Endothelial cell of umbilical vein (primary cell): ENCODE results near the gene HECW1. TPM values are rescaled to one million over a fixed set of nuclear protein-coding genes. Genes with fewer than 3 reads are reported as not detected.

Source experiments
- BruUV-seq: library from RNA; stranded (reverse); fragments of 400-500 nt; replicated peaks from 2 replicates; lab custom pipeline; 2021; lab: Mats Ljungman, UMichigan
- CTCF ChIA-PET: fragments of 300-600, 350-600 bp; sonication (Branson Sonifier 250); formaldehyde crosslinking; loops from one replicate; lab custom pipeline; 2021; ENCODE audit warnings: antibody characterized with exemption, inconsistent platforms; lab: Charles Lee
- POLR2A ChIA-PET: fragments of 300-600, 350-600 bp; sonication (Branson Sonifier 250); formaldehyde crosslinking; loops from one replicate; lab custom pipeline; 2021; ENCODE audit warnings: antibody characterized with exemption, inconsistent platforms; lab: Charles Lee
- DNase-seq: peaks from one replicate; pipeline ENCODE4 v3.0.0-alpha.2; 2011; ENCODE audit warnings: low read depth, low spot score
- FAIRE-seq: peaks from 2 replicates; lab custom pipeline; 2011; peaks lifted over from hg19 to GRCh38; lab: Jason Lieb, UNC
- H2AFZ ChIP-seq: 2 replicates; pipeline ENCODE4 v1.6.0; 2012; ENCODE audit warnings: low read depth, low read length, control low read depth, inconsistent platforms
- H3K27ac ChIP-seq: 2 replicates; pipeline ENCODE4 v1.5.1; 2011; ENCODE audit warnings: low read depth, mild to moderate bottlenecking, control low read depth, low read length, moderate library complexity; ENCODE audit not compliant: insufficient read depth
- H3K27me3 ChIP-seq, 2 experiments: 2 replicates each; pipeline versions ENCODE4 v1.6.0 to v1.6.1; 2011; ENCODE audit warnings: low read length in 2 of 2, mixed read lengths in 1 of 2; ENCODE audit not compliant: control insufficient read depth in 2 of 2, insufficient read depth in 2 of 2
- H3K36me3 ChIP-seq, 2 experiments: 2 replicates in 1 of 2; 3 replicates in 1 of 2; pipeline ENCODE4 v1.5.1; 2011; ENCODE audit warnings: low read length in 2 of 2, mild to moderate bottlenecking in 1 of 2, moderate library complexity in 1 of 2; ENCODE audit not compliant: control insufficient read depth in 2 of 2, insufficient read depth in 2 of 2; ENCODE audit errors: extremely low read depth in 1 of 2
- H3K4me1 ChIP-seq: 3 replicates; pipeline ENCODE4 v1.5.1; 2011; ENCODE audit warnings: mild to moderate bottlenecking, low read length; ENCODE audit not compliant: control insufficient read depth, insufficient read depth; ENCODE audit errors: extremely low read depth
- H3K4me2 ChIP-seq: 2 replicates; pipeline ENCODE4 v1.6.1; 2011; ENCODE audit warnings: low read length, control low read depth, mixed read lengths; ENCODE audit not compliant: insufficient read depth
- H3K4me3 ChIP-seq, 3 experiments: fragments of 200-600 bp in 1 of 3; sonication (generic), shearing (Covaris generic) in 1 of 3; replicated peaks in 1 of 3; 2 replicates each; pipeline ENCODE4 v1.5.1; 2011 to 2016; ENCODE audit warnings: control low read depth in 3 of 3, low read length in 3 of 3, mild to moderate bottlenecking in 2 of 3, inconsistent platforms in 1 of 3, low read depth in 1 of 3, moderate library complexity in 1 of 3; ENCODE audit not compliant: insufficient read depth in 1 of 3
- H3K79me2 ChIP-seq: 2 replicates; pipeline ENCODE4 v1.6.0; 2012; ENCODE audit warnings: low read length, inconsistent platforms; ENCODE audit not compliant: control insufficient read depth, insufficient read depth
- H3K9ac ChIP-seq: replicated peaks from 2 replicates; pipeline ENCODE3; 2011; ENCODE audit warnings: low read length, control low read depth; ENCODE audit not compliant: insufficient read depth; ENCODE audit errors: extremely low read depth
- H3K9me1 ChIP-seq: replicated peaks from 3 replicates; pipeline ENCODE4 v1.6.0; 2011; ENCODE audit warnings: mild to moderate bottlenecking, low read length; ENCODE audit not compliant: control insufficient read depth, insufficient read depth; ENCODE audit errors: extremely low read depth
- H3K9me3 ChIP-seq: replicated peaks from 2 replicates; pipeline ENCODE4 v1.5.1; 2012; ENCODE audit warnings: low read length, inconsistent platforms; ENCODE audit not compliant: control insufficient read depth, insufficient read depth
- H4K20me1 ChIP-seq: replicated peaks from 2 replicates; pipeline ENCODE3; 2011; ENCODE audit warnings: mild to moderate bottlenecking, low read length; ENCODE audit not compliant: control insufficient read depth, insufficient read depth; ENCODE audit errors: extremely low read depth
- CTCF ChIP-seq, 2 donors: IDR thresholded peaks; 1 replicate in 1 of 2; 2 replicates in 1 of 2; pipeline ENCODE4 v1.5.1; 2011; ENCODE audit warnings: low read length in 2 of 2, mild to moderate bottlenecking in 2 of 2, moderate library complexity in 2 of 2, control low read depth in 1 of 2, inconsistent platforms in 1 of 2, low read depth in 1 of 2; ENCODE audit not compliant: insufficient read depth in 1 of 2; ENCODE audit errors: extremely low read depth in 1 of 2
- EZH2 ChIP-seq: IDR thresholded peaks from 2 replicates; pipeline ENCODE4 v1.6.1; 2012; ENCODE audit warnings: borderline replicate concordance, low read depth, mild to moderate bottlenecking, moderate library complexity, low read length, inconsistent platforms; ENCODE audit not compliant: severe bottlenecking
- FOS ChIP-seq: IDR thresholded peaks from 2 replicates; pipeline ENCODE4 v1.6.1; 2011; ENCODE audit warnings: mild to moderate bottlenecking, low read length, moderate library complexity, borderline replicate concordance; ENCODE audit not compliant: insufficient read depth
- GATA2 ChIP-seq: IDR thresholded peaks from 2 replicates; pipeline ENCODE4 v1.7.0; 2011; ENCODE audit warnings: low read depth, mild to moderate bottlenecking, moderate library complexity, mixed read lengths, low read length; ENCODE audit not compliant: insufficient read length, insufficient read depth
- JUN ChIP-seq: IDR thresholded peaks from 2 replicates; pipeline ENCODE4 v1.6.1; 2011; ENCODE audit warnings: borderline replicate concordance, low read depth; ENCODE audit not compliant: insufficient read length, insufficient read depth
- MYC ChIP-seq: IDR thresholded peaks from one replicate; pipeline ENCODE4 v1.6.1; 2011; ENCODE audit warnings: mild to moderate bottlenecking, low read depth, low read length
- POLR2A ChIP-seq: IDR thresholded peaks from 2 replicates; pipeline ENCODE4 v1.6.1; 2012; ENCODE audit warnings: low read depth, mild to moderate bottlenecking, control low read depth, low read length
- POLR2AphosphoS5 ChIP-seq: IDR thresholded peaks from 2 replicates; pipeline ENCODE4 v1.6.1; 2012; ENCODE audit warnings: low read depth, mild to moderate bottlenecking, control low read depth, low read length, moderate library complexity; ENCODE audit not compliant: insufficient read depth
- dilution Hi-C: fragments of 300-500 bp; cut with MboI; formaldehyde crosslinking; loops from one replicate; pipeline ENCODE4 v1.15.0; 2019; ENCODE audit warnings: low sequenced_read_pairs; ENCODE audit not compliant: extremely low pct_ligation_motif_present
- intact Hi-C: fragments of 100-400 bp; cut with micrococcal nuclease; formaldehyde crosslinking; loops from one replicate; pipeline ENCODE4 v1.10.0; 2022
- polyA plus RNA-seq, 4 experiments: library from polyadenylated mRNA; depleted of rRNA in 3 of 4; stranded (reverse) in 3 of 4; unstranded in 1 of 4; fragments of >200 nt; gene quantifications; 2 replicates each; pipeline versions ENCODE4 v1.2.1 to v1.2.3, GENCODE V29; 2011 to 2012; ENCODE audit warnings: missing spikeins in 1 of 4
- total RNA-seq: library from RNA; stranded (reverse); gene quantifications from 2 replicates; pipeline ENCODE4 v1.2.3, GENCODE V29; 2021
- TF ChIP-seq, protein P1 (sequence below): IDR thresholded peaks from 2 replicates; pipeline ENCODE4 v1.6.1; 2011; ENCODE audit not compliant: insufficient read depth, insufficient read length

The HECW1 gene
- total and polyA plus RNA-seq, 2 donors (not counting 3 experiments of a cell fraction or from before 2014, with no cell fraction given), result not detected

DNA sequence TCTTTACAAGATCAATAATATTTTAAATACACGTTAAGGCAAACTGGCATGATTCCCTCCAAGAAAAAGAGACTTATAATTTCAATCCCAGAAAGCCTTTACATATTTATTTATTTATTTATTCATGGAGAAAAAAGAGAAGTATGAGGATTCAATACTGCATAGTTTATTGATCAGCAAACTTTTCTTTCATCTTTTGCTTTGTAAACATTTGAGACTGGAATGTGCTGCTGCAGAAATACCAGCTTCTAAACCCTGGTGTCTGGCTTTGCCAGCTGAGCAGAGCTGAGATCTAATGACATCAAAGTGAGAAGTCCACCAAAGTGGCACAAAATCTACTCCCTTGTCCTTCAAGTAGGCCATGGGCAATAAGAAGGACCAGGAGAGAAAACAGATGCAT lies 376.8 kb downstream of the HECW1 start:
- Histone ChIP-seq H3K4me2 (no peak overlapping the region), H3K36me3 (no peaks in the 10 kb centered on the region), H3K4me3 (no peak overlapping the region), H3K9ac (no peak overlapping the region), H3K79me2 (no peaks in the 10 kb centered on the region), H3K27ac (no peak overlapping the region), H4K20me1 (no peaks in the 10 kb centered on the region), H2AFZ (no peak overlapping the region), H3K4me1 (no peaks in the 10 kb centered on the region), H3K27me3 (peaks cover 2 to 5% of the 10 kb centered on the region in 2 experiments), H3K9me3 (no peaks in the 10 kb centered on the region), H3K9me1 (no peaks in the 10 kb centered on the region)
- BruUV-seq, result no TSS peak
- FAIRE-seq (no peak), DNase-seq (no peak)
- intact Hi-C loops, result no loop called here
- TF ChIP-seq JUN (no peak), POLR2A (no peak), MYC (no peak), EZH2 (no peak), POLR2AphosphoS5 (no peak), CTCF (IDR thresholded peaks at IDR 0.05; ENCODE audit: extremely low read depth in 1 of 2, insufficient read depth in 1 of 2, low read depth in 1 of 2, low read length in 2 of 2) (no peak), GATA2 (no peak), FOS (no peak)
- TF ChIP-seq, protein P1, sequence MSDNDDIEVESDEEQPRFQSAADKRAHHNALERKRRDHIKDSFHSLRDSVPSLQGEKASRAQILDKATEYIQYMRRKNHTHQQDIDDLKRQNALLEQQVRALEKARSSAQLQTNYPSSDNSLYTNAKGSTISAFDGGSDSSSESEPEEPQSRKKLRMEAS, result no peak
- ChIA-PET POLR2A (no interaction called here), CTCF (no interaction called here)
- dilution Hi-C loops, result no loop called here
